Dendritic cell treated with granulocyte-macrophage colony-stimulating factor and Interleukin-4, amounts not matched to agents 40 ng/mL and 50 ng/mL, for 4 days (primary cell): ENCODE results near the gene RNF26.

ENCODE experiments used
- H3K27ac Mint-ChIP-seq: one replicate; pipeline ENCODE4 v1.8.0; 2022; ENCODE audit warnings: mild to moderate bottlenecking, mixed read lengths
- H3K27me3 Mint-ChIP-seq: one replicate; pipeline ENCODE4 v1.8.0; 2022; ENCODE audit warnings: mild to moderate bottlenecking, mixed read lengths
- H3K36me3 Mint-ChIP-seq: one replicate; pipeline ENCODE4 v1.8.0; 2022; ENCODE audit warnings: low read depth, mixed read lengths
- H3K4me1 Mint-ChIP-seq: one replicate; pipeline ENCODE4 v1.8.0; 2022; ENCODE audit warnings: low read depth, mixed read lengths
- H3K4me3 Mint-ChIP-seq: one replicate; pipeline ENCODE4 v1.8.0; 2022; ENCODE audit warnings: mild to moderate bottlenecking, moderate library complexity, mixed read lengths
- H3K9me3 Mint-ChIP-seq: one replicate; pipeline ENCODE4 v1.8.0; 2022; ENCODE audit warnings: mixed read lengths
- intact Hi-C: fragments of 100-400 bp; cut with micrococcal nuclease; formaldehyde crosslinking; loops from one replicate; pipeline ENCODE4 v1.15.0; 2022

RNF26 gene

GRCh38 chr11:119336744-119337469, 2.6 kb downstream of the RNF26 start:
- intact Hi-C loops, result no loop called here
- peaks cover 25% of the 10 kb centered on the region for H3K36me3 Mint-ChIP-seq
- H3K27ac Mint-ChIP-seq, result no peak overlapping the region
- no peaks in the 10 kb centered on the region for H3K9me3 Mint-ChIP-seq
- peaks cover 55% of the 10 kb centered on the region for H3K4me1 Mint-ChIP-seq
- peaks cover 32% of the 10 kb centered on the region for H3K27me3 Mint-ChIP-seq
- H3K4me3 Mint-ChIP-seq, result no peak overlapping the region

DNA sequence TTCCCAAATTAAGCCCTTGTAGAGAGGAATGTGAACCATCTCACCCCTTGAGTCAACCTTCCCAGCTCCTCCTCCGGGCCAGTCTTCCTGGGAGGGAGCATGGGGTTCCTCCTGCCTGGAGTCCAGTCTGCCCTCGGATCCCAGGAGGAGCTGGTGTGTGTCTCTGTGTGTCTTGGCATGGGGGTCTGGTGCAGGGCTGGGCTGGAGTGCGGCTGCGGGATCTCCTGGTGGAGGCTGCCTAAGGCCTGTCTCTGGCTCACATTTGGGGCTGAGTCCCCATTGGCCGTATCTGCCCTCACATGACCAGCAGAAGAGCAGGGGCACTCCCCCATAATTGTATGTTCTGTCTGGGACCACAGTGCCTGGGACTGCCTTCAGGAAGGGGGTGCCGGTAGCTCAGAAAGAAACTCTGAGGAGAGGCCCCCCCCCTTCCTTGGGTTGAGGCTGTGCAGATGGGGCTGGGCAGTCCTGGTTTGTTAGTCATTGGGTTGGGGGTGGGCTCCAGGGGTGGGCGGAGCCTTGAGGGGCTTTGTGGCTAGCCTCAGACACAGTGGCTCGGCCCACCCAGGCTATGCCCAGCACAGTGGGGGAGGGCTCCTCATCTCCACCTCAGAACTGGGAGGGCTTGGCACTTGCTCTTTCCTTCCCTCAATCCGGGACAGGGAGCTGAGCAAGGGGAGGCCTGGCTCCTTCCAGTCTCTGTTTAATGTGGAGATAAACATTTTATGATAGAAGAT, 3.4 kb downstream of the RNF26 start:
- peaks cover 25% of the 10 kb centered on the region for H3K36me3 Mint-ChIP-seq
- no peak overlapping the region for H3K27ac Mint-ChIP-seq
- H3K27me3 Mint-ChIP-seq, result peaks cover 41% of the 10 kb centered on the region
- peaks cover 55% of the 10 kb centered on the region for H3K4me1 Mint-ChIP-seq
- H3K9me3 Mint-ChIP-seq, result no peaks in the 10 kb centered on the region
- intact Hi-C loops, result no loop called here
- no peak overlapping the region for H3K4me3 Mint-ChIP-seq

DNA sequence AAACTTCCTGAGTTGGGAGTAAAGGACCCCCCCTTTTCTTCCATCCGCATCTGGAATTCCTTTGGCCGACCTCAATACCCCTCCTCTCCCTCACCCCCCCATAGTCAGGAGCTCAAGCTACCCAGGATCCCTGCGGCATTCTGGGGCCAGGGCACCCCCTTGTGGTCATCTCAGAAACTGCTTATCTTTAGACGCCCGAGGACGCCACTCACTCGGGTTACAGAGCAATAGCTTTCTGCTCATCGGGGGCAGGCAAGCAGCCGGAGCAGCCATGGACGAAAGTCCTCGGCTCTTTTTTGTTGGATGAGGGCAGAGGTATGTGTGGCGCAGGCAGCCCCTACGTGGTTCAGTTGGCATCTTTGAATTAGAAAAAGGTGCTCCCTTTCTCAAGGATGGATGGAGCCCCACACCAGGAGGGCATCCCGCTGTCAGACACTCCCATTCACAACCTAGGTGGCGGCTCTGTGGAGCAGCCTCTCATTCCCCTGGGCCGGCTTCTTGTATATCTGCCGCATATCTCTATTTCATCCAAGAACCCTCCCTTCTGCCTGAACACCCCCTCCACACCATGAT, 4.1 kb downstream of the RNF26 start:
- peaks cover 47% of the 10 kb centered on the region for H3K27me3 Mint-ChIP-seq
- no peak overlapping the region for H3K4me3 Mint-ChIP-seq
- H3K36me3 Mint-ChIP-seq, result peaks cover 25% of the 10 kb centered on the region
- H3K27ac Mint-ChIP-seq, result no peak overlapping the region
- H3K4me1 Mint-ChIP-seq, result peaks cover 55% of the 10 kb centered on the region
- no peaks in the 10 kb centered on the region for H3K9me3 Mint-ChIP-seq
- intact Hi-C loops, result no loop called here

GRCh38 chr11:119338965-119339588, 4.8 kb downstream of the RNF26 start:
- intact Hi-C loops, result no loop called here
- Mint-ChIP-seq H3K27me3 (peaks cover 50% of the 10 kb centered on the region), H3K4me1 (peaks cover 55% of the 10 kb centered on the region), H3K27ac (no peak overlapping the region), H3K36me3 (peaks cover 25% of the 10 kb centered on the region), H3K9me3 (no peaks in the 10 kb centered on the region), H3K4me3 (no peak overlapping the region)

- Mint-ChIP-seq H3K4me3 (no peak overlapping the region), H3K27me3 (peaks cover 53% of the 10 kb centered on the region), H3K27ac (no peak overlapping the region), H3K9me3 (no peaks in the 10 kb centered on the region), H3K4me1 (peaks cover 53% of the 10 kb centered on the region), H3K36me3 (peaks cover 21% of the 10 kb centered on the region)
- intact Hi-C loops, result no loop called here
Measured at GRCh38 chr11:119339589-119340334, 5.4 kb downstream of the RNF26 start.

- Mint-ChIP-seq H3K27ac (no peak within 1 kb of the TSS), H3K4me1 (peaks cover 45% of the 10 kb centered on the region), H3K36me3 (peaks cover 17% of the 10 kb centered on the region), H3K27me3 (peaks cover 56% of the 10 kb centered on the region), H3K9me3 (no peaks in the 10 kb centered on the region), H3K4me3 (peak within 1 kb of the TSS; percentile 2)
- intact Hi-C loops, result no loop called here
Measured at GRCh38 chr11:119340335-119341221, 6.3 kb downstream of the RNF26 start, which contains the start of gene C1QTNF5. C1QTNF5 (minus strand) TSS chr11:119340883; CDS start chr11:119340397, 486 bp downstream.

DNA sequence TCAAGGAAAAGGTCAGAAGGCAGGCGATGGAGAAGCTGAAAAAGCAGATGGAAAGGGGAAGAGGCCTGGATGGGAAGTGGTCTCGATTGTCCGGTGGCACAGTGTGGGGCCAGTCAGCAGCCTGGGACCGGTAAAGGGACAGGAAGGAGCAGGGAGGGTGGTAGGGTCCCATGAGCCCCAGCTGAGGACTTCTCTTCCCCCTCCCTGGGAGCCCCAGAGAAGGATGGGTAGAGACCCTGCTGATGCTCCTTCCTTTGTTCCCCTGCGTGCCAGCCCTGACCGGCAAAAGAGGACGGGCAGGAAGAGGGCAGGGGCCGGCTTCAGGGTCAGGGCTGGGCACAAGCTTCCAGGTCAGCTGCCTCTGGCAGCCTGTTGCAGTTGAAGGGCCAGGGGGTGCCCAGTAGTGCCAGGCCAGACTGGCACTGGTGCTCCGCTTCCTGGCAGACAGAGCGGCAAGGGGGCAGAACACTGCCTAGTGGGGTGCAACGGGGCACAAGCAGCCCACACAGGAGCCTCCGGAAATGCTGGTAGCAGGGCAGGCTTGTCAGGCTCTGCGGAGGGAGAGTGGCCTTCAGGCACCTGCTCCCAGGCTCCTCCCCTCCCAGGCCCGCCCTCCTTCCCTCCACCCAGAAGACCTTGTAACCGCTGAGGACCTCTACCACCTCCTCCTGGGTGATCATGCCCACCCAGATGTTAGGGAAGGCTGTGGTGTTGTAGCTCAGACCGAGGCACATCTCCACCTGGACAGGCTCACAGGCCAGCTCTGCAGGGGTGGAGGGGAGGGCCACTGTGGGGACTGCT, 7.1 kb downstream of the RNF26 start:
- Mint-ChIP-seq H3K27me3 (peaks cover 60% of the 10 kb centered on the region), H3K4me3 (peak overlapping the region; percentile 2), H3K27ac (no peak overlapping the region), H3K4me1 (peaks cover 37% of the 10 kb centered on the region), H3K9me3 (no peaks in the 10 kb centered on the region), H3K36me3 (peaks cover 9% of the 10 kb centered on the region)
- intact Hi-C loops, result no loop called here

GRCh38 chr11:119342023-119342300, 7.6 kb downstream of the RNF26 start:
- H3K27ac Mint-ChIP-seq, result no peak overlapping the region
- intact Hi-C loops, result no loop called here
- H3K4me1 Mint-ChIP-seq, result peaks cover 31% of the 10 kb centered on the region
- no peaks in the 10 kb centered on the region for H3K9me3 Mint-ChIP-seq
- H3K36me3 Mint-ChIP-seq, result peaks cover 3% of the 10 kb centered on the region
- H3K27me3 Mint-ChIP-seq, result peaks cover 66% of the 10 kb centered on the region
- no peak overlapping the region for H3K4me3 Mint-ChIP-seq

DNA sequence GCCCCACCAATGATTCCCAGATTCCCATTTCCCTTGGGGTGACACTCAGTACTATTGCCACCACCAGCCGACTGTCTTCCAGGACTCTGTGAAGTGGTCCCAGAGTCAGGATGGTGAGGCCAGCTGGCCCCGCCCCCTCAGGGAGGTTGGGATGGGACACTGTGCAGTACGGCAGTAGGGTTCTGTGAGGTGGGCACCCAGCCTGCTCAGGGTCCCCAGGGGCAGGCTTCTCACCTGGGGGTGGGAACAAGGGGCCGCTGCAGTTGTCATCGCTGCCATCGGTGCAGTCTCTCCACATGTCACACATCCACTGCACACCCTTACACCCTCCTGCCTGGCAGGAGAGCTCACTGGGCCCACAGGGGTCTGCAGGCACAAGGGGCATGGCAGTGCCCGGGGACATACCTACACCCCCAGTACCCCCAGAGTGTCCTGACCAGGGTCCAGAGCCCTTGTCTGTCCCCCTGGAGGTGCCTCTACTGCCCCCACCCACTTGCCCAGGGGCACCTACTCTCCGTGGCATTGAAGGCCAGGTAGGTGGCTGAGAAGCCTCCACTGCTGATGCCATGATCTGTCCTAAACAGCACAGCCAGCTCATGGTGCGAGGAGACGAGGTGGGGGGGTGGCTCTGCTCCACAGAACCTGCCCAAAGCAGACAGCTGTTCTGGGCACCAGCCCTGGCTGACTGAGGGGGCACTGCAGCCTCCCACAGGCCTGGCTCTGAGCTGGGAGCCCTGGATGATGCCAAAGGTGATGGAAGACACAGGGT, 8.2 kb downstream of the RNF26 start:
- H3K27ac Mint-ChIP-seq, result no peak overlapping the region
- intact Hi-C loops, result no loop called here
- H3K9me3 Mint-ChIP-seq, result no peaks in the 10 kb centered on the region
- H3K4me1 Mint-ChIP-seq, result peaks cover 25% of the 10 kb centered on the region
- no peaks in the 10 kb centered on the region for H3K36me3 Mint-ChIP-seq
- H3K4me3 Mint-ChIP-seq, result no peak overlapping the region
- peaks cover 70% of the 10 kb centered on the region for H3K27me3 Mint-ChIP-seq

- Mint-ChIP-seq H3K27me3 (peaks cover 70% of the 10 kb centered on the region), H3K4me3 (no peak overlapping the region), H3K36me3 (no peaks in the 10 kb centered on the region), H3K4me1 (peaks cover 15% of the 10 kb centered on the region), H3K27ac (no peak overlapping the region), H3K9me3 (no peaks in the 10 kb centered on the region)
- intact Hi-C loops, result no loop called here
Measured at GRCh38 chr11:119343726-119344125, 9.4 kb downstream of the RNF26 start.

GRCh38 chr11:119344291-119345010, 10.1 kb downstream of the RNF26 start:
- Mint-ChIP-seq H3K36me3 (no peaks in the 10 kb centered on the region), H3K27me3 (peaks cover 65% of the 10 kb centered on the region), H3K4me1 (peaks cover 11% of the 10 kb centered on the region), H3K27ac (no peak overlapping the region), H3K9me3 (no peaks in the 10 kb centered on the region), H3K4me3 (no peak overlapping the region)
- intact Hi-C loops, result no loop called here
